ENCODE data around the gene CNIH2.

DNA sequence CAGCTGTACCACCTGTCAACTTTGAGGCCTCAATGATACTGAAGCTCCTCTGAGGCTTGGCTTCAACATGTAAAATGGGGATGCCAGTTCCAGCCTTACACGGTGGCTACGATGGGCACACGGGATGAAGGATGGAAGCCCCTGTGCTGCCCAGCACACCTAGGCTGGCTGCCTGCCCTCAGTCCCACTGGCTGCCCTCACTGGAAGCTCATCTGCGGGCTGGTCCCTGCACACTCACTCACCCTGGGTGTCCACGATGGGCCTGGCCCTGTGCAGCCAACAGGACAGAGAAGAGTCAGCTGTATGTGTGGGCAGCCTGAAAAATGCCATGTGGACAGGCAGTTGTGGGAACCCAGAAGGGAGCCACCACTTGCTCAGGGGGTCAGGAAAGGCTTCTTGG lies 8.7 kb downstream of the CNIH2 start:
- TF ChIP-seq, protein P1, sequence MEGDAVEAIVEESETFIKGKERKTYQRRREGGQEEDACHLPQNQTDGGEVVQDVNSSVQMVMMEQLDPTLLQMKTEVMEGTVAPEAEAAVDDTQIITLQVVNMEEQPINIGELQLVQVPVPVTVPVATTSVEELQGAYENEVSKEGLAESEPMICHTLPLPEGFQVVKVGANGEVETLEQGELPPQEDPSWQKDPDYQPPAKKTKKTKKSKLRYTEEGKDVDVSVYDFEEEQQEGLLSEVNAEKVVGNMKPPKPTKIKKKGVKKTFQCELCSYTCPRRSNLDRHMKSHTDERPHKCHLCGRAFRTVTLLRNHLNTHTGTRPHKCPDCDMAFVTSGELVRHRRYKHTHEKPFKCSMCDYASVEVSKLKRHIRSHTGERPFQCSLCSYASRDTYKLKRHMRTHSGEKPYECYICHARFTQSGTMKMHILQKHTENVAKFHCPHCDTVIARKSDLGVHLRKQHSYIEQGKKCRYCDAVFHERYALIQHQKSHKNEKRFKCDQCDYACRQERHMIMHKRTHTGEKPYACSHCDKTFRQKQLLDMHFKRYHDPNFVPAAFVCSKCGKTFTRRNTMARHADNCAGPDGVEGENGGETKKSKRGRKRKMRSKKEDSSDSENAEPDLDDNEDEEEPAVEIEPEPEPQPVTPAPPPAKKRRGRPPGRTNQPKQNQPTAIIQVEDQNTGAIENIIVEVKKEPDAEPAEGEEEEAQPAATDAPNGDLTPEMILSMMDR (IDR thresholded peaks at IDR 0.05) = no peak
- no peak for TF ChIP-seq POLR2A (IDR thresholded peaks at IDR 0.05)

Measured in thyroid gland (tissue), 4 donors.